Hepatocyte (in vitro differentiated cells): ENCODE measurements around the gene ZNF831.

Source experiments
- CTCF ChIP-seq: fragments of 200-600 bp; sonication (generic); IDR thresholded peaks from 2 replicates; pipeline ENCODE4 v1.5.1; 2016; ENCODE audit warnings: antibody characterized with exemption, mild to moderate bottlenecking; ENCODE audit not compliant: poor library complexity
- EZH2 ChIP-seq: fragments of 200-600 bp; sonication (generic); IDR thresholded peaks from 2 replicates; pipeline ENCODE4 v1.6.1; 2016; ENCODE audit warnings: antibody characterized with exemption, mild to moderate bottlenecking, borderline replicate concordance

- TF ChIP-seq EZH2 (no peak), CTCF (no peak)
Measured at GRCh38 chr20:59145924-59146779, 17.5 kb upstream of the ZNF831 start.
